Keratinocyte (primary cell): ENCODE results near the gene TMC7. TPM values are rescaled to one million over a fixed set of nuclear protein-coding genes. Genes with fewer than 3 reads are reported as not detected.

ENCODE experiments used
- DNase-seq: peaks from one replicate; pipeline ENCODE4 v3.0.0-alpha.2; 2011; ENCODE audit warnings: low read depth, missing footprints, low spot score
- FAIRE-seq: peaks from 2 replicates; lab custom pipeline; 2011; peaks lifted over from hg19 to GRCh38; lab: Jason Lieb, UNC
- H2AFZ ChIP-seq: 2 replicates; pipeline ENCODE4 v1.6.0; 2012; ENCODE audit warnings: low read length, control low read depth, inconsistent platforms; ENCODE audit not compliant: control insufficient read depth
- H3K27ac ChIP-seq: 2 replicates; pipeline ENCODE4 v1.5.1; 2011; ENCODE audit warnings: low read length; ENCODE audit not compliant: control insufficient read depth, insufficient read depth
- H3K27me3 ChIP-seq: 3 replicates; pipeline ENCODE4 v1.6.0; 2011; ENCODE audit warnings: low read length; ENCODE audit not compliant: control insufficient read depth, insufficient read depth; ENCODE audit errors: extremely low read depth
- H3K36me3 ChIP-seq, 2 experiments: 2 replicates in 1 of 2; 3 replicates in 1 of 2; pipeline ENCODE4 v1.5.1; 2011; ENCODE audit warnings: low read length in 2 of 2, mild to moderate bottlenecking in 1 of 2; ENCODE audit not compliant: control insufficient read depth in 2 of 2, insufficient read depth in 2 of 2; ENCODE audit errors: extremely low read depth in 1 of 2
- H3K4me1 ChIP-seq: 3 replicates; pipeline ENCODE4 v1.5.1; 2011; ENCODE audit warnings: low read length; ENCODE audit not compliant: control insufficient read depth, insufficient read depth; ENCODE audit errors: extremely low read depth
- H3K4me2 ChIP-seq: 3 replicates; pipeline ENCODE4 v1.6.0; 2011; ENCODE audit warnings: low read depth, low read length; ENCODE audit not compliant: control insufficient read depth, insufficient read depth; ENCODE audit errors: extremely low read depth
- H3K4me3 ChIP-seq, 3 experiments: fragments of 200-600 bp in 1 of 3; sonication (generic) in 1 of 3; 2 replicates in 2 of 3; 3 replicates in 1 of 3; pipeline ENCODE4 v1.5.1; 2011 to 2016; ENCODE audit warnings: low read length in 3 of 3, mild to moderate bottlenecking in 3 of 3, control low read depth in 2 of 3, inconsistent platforms in 1 of 3, low read depth in 1 of 3, mixed read lengths in 1 of 3, mixed run types in 1 of 3, moderate library complexity in 1 of 3; ENCODE audit not compliant: control insufficient read depth in 2 of 3, insufficient read depth in 2 of 3; ENCODE audit errors: extremely low read depth in 1 of 3
- H3K79me2 ChIP-seq: 2 replicates; pipeline ENCODE4 v1.6.0; 2012; ENCODE audit warnings: low read length; ENCODE audit not compliant: control insufficient read depth, insufficient read depth
- H3K9ac ChIP-seq: 3 replicates; pipeline ENCODE4 v1.6.0; 2011; ENCODE audit warnings: low read length; ENCODE audit not compliant: control insufficient read depth, insufficient read depth; ENCODE audit errors: extremely low read depth
- H3K9me1 ChIP-seq: 3 replicates; pipeline ENCODE4 v1.6.0; 2011; ENCODE audit warnings: low read length; ENCODE audit not compliant: control insufficient read depth, insufficient read depth; ENCODE audit errors: extremely low read depth
- H3K9me3 ChIP-seq: 2 replicates; pipeline ENCODE4 v1.5.1; 2012; ENCODE audit warnings: low read depth, low read length; ENCODE audit not compliant: control insufficient read depth
- H4K20me1 ChIP-seq: 3 replicates; pipeline ENCODE4 v1.6.0; 2011; ENCODE audit warnings: low read length; ENCODE audit not compliant: control insufficient read depth, insufficient read depth; ENCODE audit errors: extremely low read depth
- EZH2 ChIP-seq: IDR thresholded peaks from one replicate; pipeline ENCODE4 v1.6.1; 2012; ENCODE audit warnings: inconsistent platforms, mild to moderate bottlenecking, low read length, moderate library complexity
- dilution Hi-C: fragments of 300-500 bp; cut with MboI; formaldehyde crosslinking; loops from one replicate; pipeline ENCODE4 v1.7.0; 2020; ENCODE audit warnings: low sequenced_read_pairs; ENCODE audit not compliant: extremely low pct_ligation_motif_present
- polyA plus RNA-seq, 5 experiments: library from polyadenylated mRNA; depleted of rRNA in 3 of 5; stranded (reverse) in 3 of 5; stranded (forward) in 1 of 5; unstranded in 1 of 5; fragments of >200 nt; gene quantifications; 1 replicate in 1 of 5; 2 replicates in 3 of 5; 3 replicates in 1 of 5; pipeline versions ENCODE4 v1.2.1 to v1.2.3, GENCODE V29; 2011 to 2012; ENCODE audit warnings: missing spikeins in 2 of 5, low read depth in 1 of 5, low replicate concordance in 1 of 5
- TF ChIP-seq, protein P1 (sequence below), 3 experiments: IDR thresholded peaks in 1 of 3; conservative IDR thresholded peaks in 1 of 3; optimal IDR thresholded peaks in 1 of 3; 2 replicates in 2 of 3; 3 replicates in 1 of 3; pipeline versions ENCODE3 to v1.5.1; 2011; ENCODE audit warnings: low read length in 3 of 3, mild to moderate bottlenecking in 3 of 3, moderate library complexity in 2 of 3, control low read depth in 1 of 3, inconsistent platforms in 1 of 3; ENCODE audit not compliant: insufficient read depth in 2 of 3; ENCODE audit errors: extremely low read depth in 1 of 3

TMC7 gene
- polyA plus RNA-seq, 1 donor (not counting 4 experiments of a cell fraction or from before 2014, with no cell fraction given): 8.5 TPM

DNA sequence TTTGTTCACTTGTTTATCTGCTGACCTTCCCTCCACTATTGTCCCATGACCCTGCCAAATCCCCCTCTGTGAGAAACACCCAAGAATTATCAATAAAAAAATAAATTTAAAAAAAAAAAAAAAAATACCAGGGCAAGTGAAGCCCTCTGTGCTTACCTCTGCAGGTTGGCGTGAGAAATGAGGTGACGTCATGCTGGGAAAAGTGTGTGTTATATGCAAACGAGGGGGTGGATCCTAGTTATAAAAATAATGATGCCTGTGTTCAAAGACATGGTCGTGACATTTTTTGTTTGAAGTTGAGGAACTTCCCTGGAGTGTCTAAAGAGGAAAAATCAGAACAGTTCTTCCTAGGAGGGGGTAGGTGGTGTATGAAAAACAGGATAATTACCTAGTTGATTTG lies 20.2 kb downstream of the TMC7 start:
- Histone ChIP-seq H2AFZ (no peak overlapping the region), H3K4me1 (peaks cover 57% of the 10 kb centered on the region), H3K9me1 (no peaks in the 10 kb centered on the region), H3K36me3 (peaks cover 0 to 7% of the 10 kb centered on the region in 2 experiments), H3K4me3 (no peak overlapping the region), H3K79me2 (peaks cover 5% of the 10 kb centered on the region), H4K20me1 (no peaks in the 10 kb centered on the region), H3K27me3 (no peaks in the 10 kb centered on the region), H3K4me2 (no peak overlapping the region), H3K9me3 (no peaks in the 10 kb centered on the region), H3K9ac (no peak overlapping the region), H3K27ac (no peak overlapping the region)
- DNase-seq (no peak), FAIRE-seq (no peak)
- no peak for TF ChIP-seq EZH2
- TF ChIP-seq, protein P1, sequence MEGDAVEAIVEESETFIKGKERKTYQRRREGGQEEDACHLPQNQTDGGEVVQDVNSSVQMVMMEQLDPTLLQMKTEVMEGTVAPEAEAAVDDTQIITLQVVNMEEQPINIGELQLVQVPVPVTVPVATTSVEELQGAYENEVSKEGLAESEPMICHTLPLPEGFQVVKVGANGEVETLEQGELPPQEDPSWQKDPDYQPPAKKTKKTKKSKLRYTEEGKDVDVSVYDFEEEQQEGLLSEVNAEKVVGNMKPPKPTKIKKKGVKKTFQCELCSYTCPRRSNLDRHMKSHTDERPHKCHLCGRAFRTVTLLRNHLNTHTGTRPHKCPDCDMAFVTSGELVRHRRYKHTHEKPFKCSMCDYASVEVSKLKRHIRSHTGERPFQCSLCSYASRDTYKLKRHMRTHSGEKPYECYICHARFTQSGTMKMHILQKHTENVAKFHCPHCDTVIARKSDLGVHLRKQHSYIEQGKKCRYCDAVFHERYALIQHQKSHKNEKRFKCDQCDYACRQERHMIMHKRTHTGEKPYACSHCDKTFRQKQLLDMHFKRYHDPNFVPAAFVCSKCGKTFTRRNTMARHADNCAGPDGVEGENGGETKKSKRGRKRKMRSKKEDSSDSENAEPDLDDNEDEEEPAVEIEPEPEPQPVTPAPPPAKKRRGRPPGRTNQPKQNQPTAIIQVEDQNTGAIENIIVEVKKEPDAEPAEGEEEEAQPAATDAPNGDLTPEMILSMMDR (optimal IDR thresholded peaks at IDR 0.05 in 1 of 3, IDR thresholded peaks at IDR 0.05 in 1 of 3, conservative IDR thresholded peaks at IDR 0.05 in 1 of 3; ENCODE audit: extremely low read depth in 1 of 3, insufficient read depth in 2 of 3, low read length in 3 of 3): no peak
- dilution Hi-C loops: no loop called here

DNA sequence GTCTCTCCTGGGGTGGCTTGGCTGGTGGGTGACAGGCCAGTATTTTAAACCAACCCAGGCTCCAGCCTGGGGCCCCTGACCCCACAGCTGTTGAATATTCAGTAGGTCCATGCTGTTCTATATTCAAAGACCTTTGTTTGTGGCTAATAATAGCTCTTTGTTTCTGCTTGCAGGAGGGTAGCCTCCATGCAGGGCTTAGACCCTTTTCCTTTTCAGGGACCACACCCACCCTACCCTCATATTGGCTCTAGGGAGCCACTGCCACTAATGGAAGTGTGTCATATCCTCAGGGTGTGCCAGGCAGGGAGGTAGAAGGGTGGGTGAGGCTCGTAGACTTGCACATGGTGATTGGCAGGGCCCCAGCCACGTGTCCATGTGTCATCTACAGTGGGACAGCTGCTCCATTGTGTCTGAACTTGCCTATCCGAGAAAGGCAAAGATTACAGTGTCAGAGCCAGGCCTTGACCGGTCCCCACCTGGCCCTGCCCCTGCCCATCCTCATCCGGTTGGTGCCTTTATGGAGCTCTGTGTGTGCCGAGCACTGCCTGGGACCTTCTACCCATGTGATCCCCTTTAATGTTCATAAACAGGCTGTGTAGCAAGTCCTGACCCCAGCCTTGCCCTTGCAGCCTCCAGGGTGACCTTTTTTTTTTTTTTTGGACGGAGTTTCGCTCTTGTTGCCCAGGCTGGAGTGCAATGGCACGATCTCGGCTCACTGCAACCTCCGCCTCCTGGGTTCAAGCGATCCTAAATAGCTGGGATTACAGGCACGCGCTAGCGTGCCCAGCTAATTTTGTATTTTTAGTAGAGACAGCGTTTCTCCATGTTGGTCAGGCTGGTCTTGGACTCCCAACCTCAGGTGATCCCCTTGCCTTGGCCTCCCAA lies 22.1 kb downstream of the TMC7 start:
- peak; percentile 99 for FAIRE-seq
- H3K27ac ChIP-seq: peak overlapping the region; percentile 91
- peaks cover 3% of the 10 kb centered on the region for H3K79me2 ChIP-seq

More for the DNA sequence above, 22.1 kb downstream of the TMC7 start:
- peaks cover 52% of the 10 kb centered on the region for H3K4me1 ChIP-seq
- no peaks in the 10 kb centered on the region for H3K9me3 ChIP-seq
- no peaks in the 10 kb centered on the region for H3K27me3 ChIP-seq
- no peaks in the 10 kb centered on the region for H3K9me1 ChIP-seq
- H3K4me2 ChIP-seq: peak overlapping the region; percentile 85
- H3K36me3 ChIP-seq: peaks cover 3 to 19% of the 10 kb centered on the region in 2 experiments
- H2AFZ ChIP-seq: peak overlapping the region; percentile 42
- H3K4me3 ChIP-seq: peak overlapping the region in 2 of 3 experiments; percentile 32 to 48
- peak overlapping the region; percentile 62 for H3K9ac ChIP-seq
- TF ChIP-seq EZH2: no peak
- TF ChIP-seq, protein P1 (optimal IDR thresholded peaks at IDR 0.05 in 1 of 3, IDR thresholded peaks at IDR 0.05 in 1 of 3, conservative IDR thresholded peaks at IDR 0.05 in 1 of 3; ENCODE audit: extremely low read depth in 1 of 3, insufficient read depth in 2 of 3, low read length in 3 of 3): no peak
- dilution Hi-C loops: no loop called here
- DNase-seq: peak; percentile 97
- no peaks in the 10 kb centered on the region for H4K20me1 ChIP-seq
